HUES64 (cell line): ENCODE measurements around the gene MRPL38.
A peak's percentile ranks its signal among the peaks of the same experiment; 100 is the strongest.

Experiments used
- H3K27ac ChIP-seq: 2 replicates; pipeline ENCODE4 v1.7.0; 2013; ENCODE audit warnings: low read depth, low read length, inconsistent platforms
- H3K27me3 ChIP-seq: 2 replicates; pipeline ENCODE4 v1.6.1; 2013; ENCODE audit warnings: mild to moderate bottlenecking, low read length; ENCODE audit not compliant: insufficient read depth
- H3K36me3 ChIP-seq: 2 replicates; pipeline ENCODE4 v1.6.1; 2013; ENCODE audit warnings: mild to moderate bottlenecking, low read length; ENCODE audit not compliant: insufficient read depth
- H3K4me1 ChIP-seq: 2 replicates; pipeline ENCODE4 v1.6.1; 2013; ENCODE audit warnings: mild to moderate bottlenecking, low read length, moderate library complexity; ENCODE audit not compliant: insufficient read depth
- H3K4me3 ChIP-seq: 2 replicates; pipeline ENCODE4 v1.5.1; 2013; ENCODE audit warnings: mild to moderate bottlenecking, low read length, moderate library complexity
- H3K9ac ChIP-seq: 2 replicates; pipeline ENCODE4 v1.6.1; 2013; ENCODE audit warnings: mild to moderate bottlenecking, low read depth, low read length
- H3K9me3 ChIP-seq: 2 replicates; pipeline ENCODE4 v1.6.1; 2013; ENCODE audit warnings: low read depth, low read length; ENCODE audit not compliant: insufficient read depth
- WGBS: fragments of 150-250, 120-280 bp; methylation state at CpG from one replicate; pipeline ENCODE4 v1.1.7; 2013; ENCODE audit warnings: missing lambda C conversion rate; 5-methylcytosine and 5-hydroxymethylcytosine counted together

Gene MRPL38

GRCh38 chr17:75906143-75906884, 1.6 kb upstream of the MRPL38 start:
- Histone ChIP-seq H3K4me1 (peaks cover 3% of the 10 kb centered on the region; the same call in 1 of the 2 replicates), H3K4me3 (no peak overlapping the region), H3K36me3 (peaks cover 17% of the 10 kb centered on the region), H3K9ac (no peak overlapping the region), H3K9me3 (no peaks in the 10 kb centered on the region), H3K27me3 (no peaks in the 10 kb centered on the region), H3K27ac (no peak overlapping the region)
- WGBS: 92% methylated on average over 9 of the region's 10 CpGs

DNA sequence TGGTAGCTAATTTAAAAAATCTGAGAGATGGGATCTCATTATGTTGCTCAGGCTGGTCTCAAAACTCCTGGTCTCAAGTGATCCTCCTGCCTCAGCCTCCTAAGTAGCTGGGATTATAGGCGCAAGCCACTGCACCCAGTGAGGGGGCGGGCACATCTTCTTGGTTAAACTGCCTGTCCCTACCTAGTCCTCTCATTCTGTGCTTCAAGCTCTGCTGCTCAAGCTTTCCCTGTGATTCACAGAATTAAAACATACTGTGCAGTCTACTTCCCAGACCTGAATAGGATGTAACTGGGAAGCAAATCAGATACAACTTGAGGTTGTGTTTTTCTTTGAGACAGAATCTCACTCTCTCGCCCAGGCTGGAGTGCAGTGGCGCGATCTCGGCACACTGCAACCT, 2.3 kb downstream of the MRPL38 start:
- WGBS: 97% methylated on average over 6 of the region's 6 CpGs
- H3K27me3 ChIP-seq: no peaks in the 10 kb centered on the region
- no peak overlapping the region for H3K27ac ChIP-seq
- H3K4me1 ChIP-seq: peaks cover 3% of the 10 kb centered on the region; the same call in 1 of the 2 replicates
- no peaks in the 10 kb centered on the region for H3K9me3 ChIP-seq
- H3K9ac ChIP-seq: no peak overlapping the region
- H3K4me3 ChIP-seq: no peak overlapping the region
- peaks cover 45% of the 10 kb centered on the region for H3K36me3 ChIP-seq

DNA sequence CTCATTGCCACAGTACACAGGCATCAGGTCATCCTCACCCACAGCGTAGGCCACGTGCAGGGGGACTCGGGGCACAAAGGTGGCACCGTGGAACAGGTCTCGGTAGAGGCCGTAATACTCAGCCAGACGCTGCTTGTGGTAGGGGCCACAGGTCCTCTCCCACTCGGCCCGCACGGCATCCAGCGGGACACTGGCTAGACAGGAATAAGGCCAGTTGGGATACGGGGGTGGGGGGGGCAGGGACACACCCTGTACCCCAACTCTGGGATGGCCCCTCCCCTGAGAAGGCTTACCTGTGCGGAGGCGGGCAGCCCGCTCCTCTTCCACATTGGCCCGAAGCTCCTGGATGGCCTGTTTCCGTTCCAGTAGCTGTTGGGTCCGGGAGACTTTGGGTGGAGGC, 3.0 kb downstream of the MRPL38 start:
- no peaks in the 10 kb centered on the region for H3K27me3 ChIP-seq
- 90% methylated on average over 18 of the region's 18 CpGs for WGBS
- H3K4me3 ChIP-seq: no peak overlapping the region
- H3K9me3 ChIP-seq: no peaks in the 10 kb centered on the region
- no peak overlapping the region for H3K27ac ChIP-seq
- H3K9ac ChIP-seq: no peak overlapping the region
- H3K4me1 ChIP-seq: peaks cover 6% of the 10 kb centered on the region; the same call in 1 of the 2 replicates
- peaks cover 45% of the 10 kb centered on the region for H3K36me3 ChIP-seq

DNA sequence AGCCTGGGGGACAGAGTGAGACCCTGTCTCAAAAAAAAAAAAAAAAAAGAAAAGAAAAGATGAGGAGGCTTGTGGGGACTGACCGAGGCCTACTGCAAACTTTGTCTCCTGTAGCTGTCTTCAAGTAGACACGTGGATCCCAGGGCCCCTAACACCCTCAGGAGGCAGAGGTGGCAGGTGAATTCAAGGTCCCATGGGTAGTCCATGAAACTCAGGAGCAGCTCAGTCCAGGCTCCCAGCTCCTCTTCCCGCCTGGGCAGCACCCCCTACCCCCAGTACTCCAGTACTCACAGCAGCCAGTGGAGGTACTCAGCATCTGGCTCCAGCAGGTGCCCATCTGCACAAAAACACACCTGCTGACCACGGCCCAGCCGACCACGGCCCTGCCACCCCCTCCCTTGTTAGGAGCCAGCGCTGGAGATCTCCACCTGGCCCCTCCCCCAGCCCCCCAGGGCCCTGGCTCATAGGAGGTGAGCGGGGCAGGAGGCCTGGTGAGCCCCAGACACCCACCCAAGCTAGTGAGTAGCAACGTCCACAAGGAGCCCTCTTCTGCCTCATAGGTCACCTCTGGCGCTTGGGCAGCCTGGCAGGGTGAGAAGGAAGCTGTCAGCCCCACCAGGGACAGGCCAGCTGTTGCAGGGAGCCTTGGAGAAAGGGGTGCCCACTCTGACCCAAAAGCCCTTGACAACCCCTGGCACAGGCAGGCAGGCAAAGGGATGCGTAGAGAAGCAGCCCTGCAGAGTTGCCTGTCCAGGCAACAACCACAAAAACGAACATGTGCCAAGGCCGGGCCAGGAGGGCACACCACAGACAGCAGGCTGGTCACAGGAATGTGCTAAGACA, 3.8 kb downstream of the MRPL38 start:
- no peaks in the 10 kb centered on the region for H3K27me3 ChIP-seq
- no peak overlapping the region for H3K27ac ChIP-seq
- no peaks in the 10 kb centered on the region for H3K9me3 ChIP-seq
- H3K4me1 ChIP-seq: peaks cover 6% of the 10 kb centered on the region; the same call in 1 of the 2 replicates
- no peak overlapping the region for H3K9ac ChIP-seq
- no peak overlapping the region for H3K4me3 ChIP-seq
- H3K36me3 ChIP-seq: peaks cover 45% of the 10 kb centered on the region
- WGBS: 96% methylated on average over 13 of the region's 13 CpGs

DNA sequence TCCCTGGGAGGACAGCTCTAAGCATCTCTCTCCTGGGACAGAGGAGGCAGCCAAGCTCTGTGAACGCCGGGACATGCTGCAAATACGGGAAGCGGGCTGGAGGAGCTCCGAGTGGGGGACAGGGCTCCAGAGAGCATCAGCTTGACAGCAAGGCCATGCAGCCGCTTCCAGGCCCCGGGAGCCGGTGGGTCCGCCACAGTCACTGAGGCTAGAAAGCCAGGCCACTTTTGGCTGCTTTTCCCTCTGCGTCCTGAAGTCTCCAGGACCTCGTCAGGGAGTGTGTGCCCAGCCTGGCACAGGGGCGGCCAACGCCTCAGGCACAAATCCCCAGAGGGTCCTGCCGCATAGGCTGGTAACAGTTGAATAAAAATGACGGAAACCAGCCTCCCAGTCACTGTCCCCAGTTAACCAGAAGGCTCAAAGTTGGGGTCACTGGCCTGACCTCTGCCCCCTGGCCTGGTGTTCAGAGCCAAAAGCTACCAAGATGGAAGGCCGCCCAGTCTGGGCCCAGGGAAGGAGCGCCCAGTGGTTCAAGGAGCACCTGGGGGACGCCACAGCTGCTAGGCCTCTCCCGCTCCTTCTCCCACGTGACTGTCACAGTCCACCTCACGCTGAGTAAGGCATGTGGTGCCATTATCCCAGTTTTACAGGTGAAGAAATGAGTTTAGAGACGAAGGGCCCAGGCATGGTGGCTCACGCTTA, 4.8 kb downstream of the MRPL38 start:
- H3K36me3 ChIP-seq: peaks cover 45% of the 10 kb centered on the region
- H3K9ac ChIP-seq: no peak overlapping the region
- WGBS: 95% methylated on average over 23 of the region's 23 CpGs

GRCh38 chr17:75899353-75899752, 5.3 kb downstream of the MRPL38 start:
- H3K36me3 ChIP-seq: peaks cover 45% of the 10 kb centered on the region
- 96% methylated on average over 13 of the region's 13 CpGs for WGBS
- H3K4me3 ChIP-seq: no peak overlapping the region

More for the DNA sequence above, 4.8 kb downstream of the MRPL38 start:
- H3K27ac ChIP-seq: no peak overlapping the region
- H3K4me3 ChIP-seq: no peak overlapping the region
- H3K4me1 ChIP-seq: peaks cover 12% of the 10 kb centered on the region; the same call in 1 of the 2 replicates
- H3K9me3 ChIP-seq: no peaks in the 10 kb centered on the region
- H3K27me3 ChIP-seq: no peaks in the 10 kb centered on the region

DNA sequence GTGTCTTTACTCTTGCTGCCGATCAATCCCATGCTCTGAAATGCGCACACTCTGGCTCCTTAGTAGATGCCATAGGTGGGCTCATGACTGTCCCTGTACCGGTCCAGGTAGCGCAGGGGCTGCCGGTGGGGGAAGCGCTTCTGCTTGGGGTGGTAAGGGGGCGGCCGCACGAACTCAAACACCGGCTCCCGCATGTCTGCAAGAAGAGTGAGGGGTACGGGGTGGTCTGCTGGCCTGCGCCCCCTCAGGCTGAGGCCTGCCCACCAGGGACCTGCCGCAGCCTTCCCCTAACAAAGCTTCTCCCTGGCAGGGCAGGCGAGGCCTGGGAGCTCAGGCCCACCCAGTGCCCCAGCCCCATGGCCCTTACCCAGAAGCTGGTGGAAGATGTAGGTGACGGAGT, 5.9 kb downstream of the MRPL38 start:
- H3K36me3 ChIP-seq: peaks cover 45% of the 10 kb centered on the region
- WGBS: 95% methylated on average over 16 of the region's 16 CpGs
- no peak overlapping the region for H3K9ac ChIP-seq
- no peak overlapping the region for H3K27ac ChIP-seq
- H3K4me3 ChIP-seq: no peak overlapping the region
- H3K4me1 ChIP-seq: peaks cover 17% of the 10 kb centered on the region; the same call in 1 of the 2 replicates
- no peaks in the 10 kb centered on the region for H3K9me3 ChIP-seq
- H3K27me3 ChIP-seq: no peaks in the 10 kb centered on the region

More at GRCh38 chr17:75899353-75899752, 5.3 kb downstream of the MRPL38 start:
- no peak overlapping the region for H3K9ac ChIP-seq
- H3K9me3 ChIP-seq: no peaks in the 10 kb centered on the region
- peaks cover 17% of the 10 kb centered on the region; the same call in 1 of the 2 replicates for H3K4me1 ChIP-seq
- H3K27ac ChIP-seq: no peak overlapping the region
- H3K27me3 ChIP-seq: no peaks in the 10 kb centered on the region

GRCh38 chr17:75898065-75898464, 6.6 kb downstream of the MRPL38 start:
- Histone ChIP-seq H3K27me3 (no peaks in the 10 kb centered on the region), H3K9ac (no peak overlapping the region), H3K27ac (no peak overlapping the region), H3K9me3 (no peaks in the 10 kb centered on the region), H3K4me3 (no peak overlapping the region), H3K36me3 (peaks cover 46% of the 10 kb centered on the region), H3K4me1 (peaks cover 17% of the 10 kb centered on the region; the same call in 1 of the 2 replicates)
- WGBS: 88% methylated on average over 8 of the region's 8 CpGs

DNA sequence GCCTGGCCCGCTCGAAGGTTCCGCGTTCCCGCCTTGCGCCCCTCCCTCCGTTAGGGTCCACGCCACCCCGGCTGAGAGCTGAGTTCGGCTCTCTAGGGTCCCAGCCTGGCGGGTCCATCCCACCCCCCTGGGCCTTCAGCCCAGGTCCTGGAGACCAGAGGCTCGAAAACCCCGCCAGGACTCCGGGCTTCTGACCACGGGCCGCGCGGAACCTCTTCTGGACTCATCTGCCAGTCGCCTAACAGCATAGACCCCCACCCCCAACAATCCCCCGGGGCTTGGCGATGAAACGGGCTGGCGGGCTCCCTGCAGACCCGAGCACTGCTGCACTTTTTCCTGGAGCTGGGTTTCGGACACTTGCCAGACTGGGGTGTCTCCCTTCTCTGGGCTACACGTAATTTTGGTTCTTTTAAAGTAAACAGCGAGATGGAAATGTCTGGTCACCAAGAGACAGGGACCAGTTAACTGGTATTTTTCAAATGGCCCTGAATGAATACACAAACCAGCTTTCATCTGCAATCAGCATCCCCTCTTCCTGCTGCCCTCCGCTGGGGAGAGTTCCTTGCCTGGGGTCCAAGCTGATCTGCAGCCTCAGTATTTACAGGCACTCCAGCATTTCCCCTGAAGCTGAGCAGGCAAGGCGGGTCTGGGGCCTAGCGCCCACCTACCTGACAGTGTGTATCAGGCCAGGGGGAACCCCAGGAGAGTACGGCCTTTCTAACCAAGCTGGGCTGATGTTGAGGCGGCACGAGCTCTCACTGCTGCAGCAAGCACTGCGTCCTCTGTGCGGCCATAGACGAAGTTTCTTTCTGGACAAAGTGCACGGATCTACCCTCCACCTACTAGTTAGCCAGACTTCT, 7.3 kb downstream of the MRPL38 start:
- WGBS: 34% methylated on average over 37 of the region's 37 CpGs
- H3K9ac ChIP-seq: peak overlapping the region; percentile 54
- peak overlapping the region; percentile 95 for H3K4me3 ChIP-seq
- H3K36me3 ChIP-seq: peaks cover 44% of the 10 kb centered on the region
- peaks cover 17% of the 10 kb centered on the region; the same call in 1 of the 2 replicates for H3K4me1 ChIP-seq
- no peaks in the 10 kb centered on the region for H3K9me3 ChIP-seq
- no peaks in the 10 kb centered on the region for H3K27me3 ChIP-seq
- H3K27ac ChIP-seq: peak overlapping the region; percentile 64

DNA sequence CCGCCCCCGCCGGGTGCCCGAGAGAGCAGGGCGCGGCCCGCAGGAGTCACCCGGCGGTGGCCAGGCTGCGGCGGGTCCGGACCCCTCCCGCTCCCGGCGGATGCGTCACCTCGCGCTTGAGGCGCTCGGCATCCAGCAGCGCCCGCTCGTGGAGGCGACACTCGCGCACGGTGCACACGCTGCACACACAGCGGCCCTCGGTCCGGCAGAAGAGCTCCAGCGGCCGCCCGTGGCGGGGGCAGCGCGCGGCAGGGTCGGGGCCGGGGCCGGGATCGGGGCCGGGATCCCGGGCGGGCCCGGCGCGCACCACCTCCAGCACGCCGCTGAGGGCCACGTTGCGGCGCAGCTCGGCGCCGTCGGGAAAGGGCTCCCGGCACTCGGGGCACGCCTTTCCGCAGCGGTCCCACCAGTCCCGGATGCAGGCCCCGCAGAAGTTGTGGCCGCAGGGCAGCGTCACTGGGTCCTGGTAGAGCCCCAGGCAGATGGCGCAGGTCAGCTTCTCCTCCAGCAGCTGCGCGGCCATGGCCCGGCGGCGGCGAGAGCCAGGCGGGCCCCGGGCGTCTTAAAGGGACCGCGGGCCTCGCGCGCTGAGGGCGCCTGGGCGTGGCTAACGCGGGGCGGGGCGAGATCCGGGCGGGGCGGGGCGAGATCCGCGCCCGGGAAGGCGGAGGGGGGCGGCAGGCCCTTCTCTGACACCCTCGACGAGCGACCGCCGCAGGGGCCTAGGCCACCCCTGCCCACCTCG, 8.1 kb downstream of the MRPL38 start, which contains the start of gene TRIM65:
TRIM65 (minus strand) TSS at position 537 of the 745 bp plus-strand sequence; CDS start at position 523, 14 bp downstream.
- Histone ChIP-seq H3K9ac (peak within 1 kb of the TSS; percentile 96), H3K4me3 (peak within 1 kb of the TSS; percentile 95), H3K36me3 (peaks cover 44% of the 10 kb centered on the region), H3K4me1 (peaks cover 17% of the 10 kb centered on the region; the same call in 1 of the 2 replicates), H3K9me3 (no peaks in the 10 kb centered on the region), H3K27ac (peak within 1 kb of the TSS; percentile 87), H3K27me3 (no peaks in the 10 kb centered on the region)
- WGBS: under 1% methylated on average over 102 of the region's 102 CpGs
